ENCODE results near the gene DMD. TPM values are rescaled to one million over a fixed set of nuclear protein-coding genes. Genes with fewer than 3 reads are reported as not detected.

DMD gene
- total RNA-seq, 4 donors from 2014 or later: 27.7 to 54.7 (median 34.4) TPM

DNA sequence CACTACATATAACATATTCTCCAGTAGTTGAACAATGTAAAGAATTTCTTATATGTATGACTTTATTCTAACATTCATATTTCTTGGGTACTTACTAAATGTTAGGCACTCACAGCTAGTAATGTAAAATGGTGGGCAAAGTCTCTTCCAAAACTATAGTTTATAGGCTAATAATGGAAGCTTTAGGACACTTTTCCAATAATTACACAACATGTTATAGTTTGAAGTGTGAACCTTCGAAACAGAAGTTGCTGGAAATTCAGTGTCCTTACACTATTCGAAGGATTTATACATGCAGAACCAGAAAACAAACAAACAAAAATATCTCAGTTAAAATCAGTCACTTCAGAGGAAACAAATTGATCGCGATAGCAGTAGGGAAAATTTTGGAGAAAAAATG, 212.6 kb downstream of the DMD start:
- TF ChIP-seq, protein P1, sequence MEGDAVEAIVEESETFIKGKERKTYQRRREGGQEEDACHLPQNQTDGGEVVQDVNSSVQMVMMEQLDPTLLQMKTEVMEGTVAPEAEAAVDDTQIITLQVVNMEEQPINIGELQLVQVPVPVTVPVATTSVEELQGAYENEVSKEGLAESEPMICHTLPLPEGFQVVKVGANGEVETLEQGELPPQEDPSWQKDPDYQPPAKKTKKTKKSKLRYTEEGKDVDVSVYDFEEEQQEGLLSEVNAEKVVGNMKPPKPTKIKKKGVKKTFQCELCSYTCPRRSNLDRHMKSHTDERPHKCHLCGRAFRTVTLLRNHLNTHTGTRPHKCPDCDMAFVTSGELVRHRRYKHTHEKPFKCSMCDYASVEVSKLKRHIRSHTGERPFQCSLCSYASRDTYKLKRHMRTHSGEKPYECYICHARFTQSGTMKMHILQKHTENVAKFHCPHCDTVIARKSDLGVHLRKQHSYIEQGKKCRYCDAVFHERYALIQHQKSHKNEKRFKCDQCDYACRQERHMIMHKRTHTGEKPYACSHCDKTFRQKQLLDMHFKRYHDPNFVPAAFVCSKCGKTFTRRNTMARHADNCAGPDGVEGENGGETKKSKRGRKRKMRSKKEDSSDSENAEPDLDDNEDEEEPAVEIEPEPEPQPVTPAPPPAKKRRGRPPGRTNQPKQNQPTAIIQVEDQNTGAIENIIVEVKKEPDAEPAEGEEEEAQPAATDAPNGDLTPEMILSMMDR (IDR thresholded peaks at IDR 0.05): no peak
- DNase-seq (ENCODE audit: low spot score): no peak
- no peak for ATAC-seq (ENCODE audit: low FRiP score)

DNA sequence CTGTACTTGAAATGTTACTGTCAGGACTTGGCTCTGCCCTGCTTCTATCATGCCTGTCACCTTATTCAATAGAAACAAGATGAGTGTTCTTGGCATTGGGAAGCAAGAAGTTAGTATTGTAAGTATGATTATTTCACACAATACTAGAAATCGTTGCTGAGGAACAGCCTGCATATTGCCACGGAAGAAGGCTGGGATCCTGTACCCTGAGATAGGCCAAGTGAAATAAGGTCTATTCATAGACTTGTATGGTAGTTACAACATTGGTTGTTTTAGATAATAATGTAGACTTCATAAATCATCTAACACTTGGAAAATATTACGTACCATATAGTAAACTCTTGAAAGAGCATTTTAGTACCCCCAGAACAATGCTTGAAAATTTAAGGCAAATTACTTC, 215.9 kb downstream of the DMD start:
- DNase-seq (ENCODE audit: low spot score): no peak
- TF ChIP-seq, protein P1 (IDR thresholded peaks at IDR 0.05): no peak
- no peak for ATAC-seq (ENCODE audit: low FRiP score)

DNA sequence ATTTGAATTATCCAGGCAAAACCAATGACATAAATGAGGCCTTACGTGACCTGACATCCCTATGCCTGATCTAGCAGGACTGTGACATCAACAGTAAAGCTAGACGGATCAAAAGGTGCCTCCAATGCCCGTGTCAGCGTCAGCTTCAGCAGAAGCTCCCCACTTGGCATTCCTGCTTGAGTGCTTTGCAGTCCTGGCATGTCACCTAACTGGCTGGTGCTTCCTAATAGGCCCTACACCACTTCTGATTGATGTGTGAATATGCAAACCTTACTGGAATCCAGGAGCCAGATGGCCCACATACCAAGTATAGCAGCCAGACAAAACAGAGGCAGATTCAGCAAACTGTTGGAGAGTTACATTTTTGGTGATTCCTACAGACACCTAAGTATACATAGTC, 224.2 kb downstream of the DMD start:
- no peak for ATAC-seq (ENCODE audit: low FRiP score)
- DNase-seq (ENCODE audit: low spot score): no peak
- TF ChIP-seq, protein P1 (IDR thresholded peaks at IDR 0.05): no peak

DNA sequence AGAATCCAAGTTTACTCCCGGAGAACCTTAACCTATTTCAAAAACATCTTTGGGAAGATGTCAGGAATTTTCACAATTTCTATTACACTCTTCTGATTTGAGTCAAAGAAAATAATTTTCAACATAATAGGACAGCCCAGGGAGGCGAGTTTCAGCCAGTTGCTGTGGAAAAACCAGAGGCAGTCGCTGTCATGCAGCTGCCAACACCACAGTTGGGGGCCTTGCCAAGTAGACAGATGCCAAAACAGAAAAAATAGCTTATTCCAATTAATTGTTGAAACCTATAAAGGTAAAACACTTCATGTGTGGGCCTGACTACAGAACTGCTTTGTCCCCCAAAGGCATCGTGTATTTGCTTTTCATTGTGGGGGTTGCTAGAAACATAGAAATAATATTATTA, 225.8 kb downstream of the DMD start:
- DNase-seq (ENCODE audit: low spot score) (no peak), ATAC-seq (ENCODE audit: low FRiP score) (no peak)
- TF ChIP-seq, protein P1 (IDR thresholded peaks at IDR 0.05): no peak

DNA sequence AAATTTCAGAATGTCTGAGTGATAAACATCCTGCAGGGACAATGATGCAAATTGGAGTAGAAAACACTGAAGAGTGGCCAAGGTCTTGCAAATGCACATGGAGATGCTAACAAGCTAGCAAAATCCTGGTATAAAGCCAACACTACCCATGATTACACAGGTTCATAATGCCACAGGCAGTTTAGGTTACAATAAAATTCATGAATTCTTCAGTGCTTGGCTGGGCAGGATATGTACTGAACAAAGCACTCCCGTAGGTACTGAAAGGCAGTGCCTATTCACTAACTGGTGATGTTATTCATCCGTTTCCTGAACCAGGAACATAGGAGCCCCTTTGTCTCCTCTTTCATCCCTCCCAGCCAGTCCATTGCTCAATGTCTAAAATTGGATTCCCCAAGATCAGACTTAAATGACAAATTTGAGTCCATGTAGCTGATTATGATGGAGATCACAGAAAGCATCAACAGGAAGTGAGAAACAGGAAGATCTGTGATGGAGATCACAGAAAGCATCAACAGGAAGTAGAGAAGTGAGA, 244.5 kb downstream of the DMD start:
- TF ChIP-seq, protein P1 (IDR thresholded peaks at IDR 0.05): no peak
- ATAC-seq (ENCODE audit: low FRiP score): no peak
- DNase-seq (ENCODE audit: low spot score): no peak

DNA sequence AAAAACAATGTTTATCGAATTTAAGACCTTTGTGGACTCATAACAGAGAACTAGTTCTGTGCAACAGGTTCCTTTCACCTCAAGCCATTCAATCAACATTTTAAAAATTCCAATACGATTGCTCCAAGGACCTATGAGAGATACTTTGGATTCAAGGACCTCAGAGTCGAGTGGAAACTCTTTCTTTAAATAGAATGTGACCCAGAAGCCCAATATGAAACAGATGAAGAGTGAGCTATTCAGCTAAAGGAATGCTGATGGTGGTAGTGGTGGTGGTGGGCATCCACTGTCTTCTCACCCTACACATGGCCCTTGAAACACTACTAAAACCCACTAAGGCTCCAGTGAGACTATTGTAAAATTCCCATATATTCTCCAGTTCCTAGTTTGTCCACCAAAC, 257.2 kb downstream of the DMD start:
- ATAC-seq (ENCODE audit: low FRiP score): no peak
- DNase-seq (ENCODE audit: low spot score): no peak
- TF ChIP-seq, protein P1 (IDR thresholded peaks at IDR 0.05): no peak

DNA sequence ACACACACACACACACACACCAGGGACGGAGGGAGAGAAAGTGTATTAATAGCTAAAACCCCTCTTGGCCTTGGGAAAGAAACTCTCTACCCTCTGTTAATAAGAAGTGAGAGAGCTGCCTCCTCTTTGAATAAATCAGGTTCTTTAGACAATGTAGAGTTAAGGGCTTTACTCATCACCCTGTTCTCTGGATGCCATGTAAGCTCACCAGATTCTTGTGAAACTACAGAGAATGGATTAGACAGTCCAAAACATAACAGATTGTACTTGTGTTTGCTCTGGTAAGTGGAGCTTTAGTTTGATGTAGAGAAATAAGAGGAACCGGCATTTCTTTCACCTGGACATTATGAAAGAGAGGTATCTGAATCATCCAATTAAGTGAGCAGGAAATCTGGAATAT, 263.2 kb downstream of the DMD start:
- TF ChIP-seq, protein P1 (IDR thresholded peaks at IDR 0.05): no peak
- DNase-seq (ENCODE audit: low spot score) (no peak), ATAC-seq (ENCODE audit: low FRiP score) (no peak)
